Loucy (cell line): ENCODE results near the gene ZNF23.

Experiments
- H2AFZ ChIP-seq: fragments of 200-600 bp; sonication (generic); 2 replicates; pipeline ENCODE4 v1.6.0; 2016; ENCODE audit warnings: antibody characterized with exemption, mild to moderate bottlenecking, low read length, moderate library complexity
- H3F3A ChIP-seq: fragments of 200-600 bp; 2 replicates; pipeline ENCODE4 v1.6.0; 2016; ENCODE audit warnings: antibody characterized with exemption, low read depth, mild to moderate bottlenecking
- H3K27me3 ChIP-seq: fragments of 200-600 bp; sonication (generic); 2 replicates; pipeline ENCODE4 v1.6.1; 2014; ENCODE audit warnings: low read length, mild to moderate bottlenecking; ENCODE audit not compliant: insufficient read depth, poor library complexity, severe bottlenecking
- H3K36me3 ChIP-seq: fragments of 200-600 bp; sonication (generic); 2 replicates; pipeline ENCODE4 v1.6.1; 2016; ENCODE audit warnings: low read length; ENCODE audit not compliant: insufficient read depth
- H3K4me1 ChIP-seq: fragments of 200-600 bp; sonication (generic); 2 replicates; pipeline ENCODE4 v1.5.1; 2014; ENCODE audit warnings: low read length, mild to moderate bottlenecking; ENCODE audit not compliant: insufficient read depth, poor library complexity, severe bottlenecking
- H3K4me2 ChIP-seq: fragments of 200-600 bp; sonication (generic); 2 replicates; pipeline ENCODE4 v1.6.0; 2014; ENCODE audit warnings: antibody characterized with exemption, low read length, low read depth, mild to moderate bottlenecking; ENCODE audit not compliant: poor library complexity, severe bottlenecking
- H3K4me3 ChIP-seq: fragments of 200-600 bp; sonication (generic); 2 replicates; pipeline ENCODE4 v1.5.1; 2014; ENCODE audit warnings: low read length, mild to moderate bottlenecking, mixed read lengths; ENCODE audit not compliant: poor library complexity, severe bottlenecking
- H3K79me2 ChIP-seq: fragments of 200-600 bp; sonication (generic); 2 replicates; pipeline ENCODE4 v1.6.1; 2014; ENCODE audit warnings: low read length; ENCODE audit not compliant: insufficient read depth
- H3K9ac ChIP-seq: fragments of 200-600 bp; sonication (generic); 2 replicates; pipeline ENCODE4 v1.6.0; 2014; ENCODE audit warnings: mild to moderate bottlenecking, low read depth, low read length, moderate library complexity; ENCODE audit not compliant: poor library complexity, severe bottlenecking
- H3K9me2 ChIP-seq: fragments of 200-600 bp; sonication (generic); replicated peaks from 2 replicates; pipeline ENCODE4 v1.6.1; 2016; ENCODE audit warnings: low read depth, low read length, mixed read lengths
- H3K9me3 ChIP-seq: fragments of 200-600 bp; sonication (generic); 2 replicates; pipeline ENCODE4 v1.6.1; 2014; ENCODE audit warnings: mild to moderate bottlenecking, antibody characterized with exemption, low read length, low read depth; ENCODE audit not compliant: insufficient read depth
- H4K20me1 ChIP-seq: fragments of 200-600 bp; sonication (generic); 2 replicates; pipeline ENCODE4 v1.6.0; 2014; ENCODE audit warnings: antibody characterized with exemption, low read length, mild to moderate bottlenecking; ENCODE audit not compliant: insufficient read depth, poor library complexity, severe bottlenecking
- EZH2phosphoT487 ChIP-seq: fragments of 200-600 bp; IDR thresholded peaks from 2 replicates; pipeline ENCODE4 v1.6.1; 2018; ENCODE audit warnings: antibody characterized with exemption, mild to moderate bottlenecking, moderate library complexity, borderline replicate concordance
- TF ChIP-seq, protein P1 (sequence below): fragments of 200-600 bp; sonication (generic); conservative IDR thresholded peaks from 2 replicates; pipeline ENCODE4 v1.5.1; 2014; ENCODE audit warnings: mild to moderate bottlenecking, antibody characterized with exemption, low read length

Gene ZNF23

DNA sequence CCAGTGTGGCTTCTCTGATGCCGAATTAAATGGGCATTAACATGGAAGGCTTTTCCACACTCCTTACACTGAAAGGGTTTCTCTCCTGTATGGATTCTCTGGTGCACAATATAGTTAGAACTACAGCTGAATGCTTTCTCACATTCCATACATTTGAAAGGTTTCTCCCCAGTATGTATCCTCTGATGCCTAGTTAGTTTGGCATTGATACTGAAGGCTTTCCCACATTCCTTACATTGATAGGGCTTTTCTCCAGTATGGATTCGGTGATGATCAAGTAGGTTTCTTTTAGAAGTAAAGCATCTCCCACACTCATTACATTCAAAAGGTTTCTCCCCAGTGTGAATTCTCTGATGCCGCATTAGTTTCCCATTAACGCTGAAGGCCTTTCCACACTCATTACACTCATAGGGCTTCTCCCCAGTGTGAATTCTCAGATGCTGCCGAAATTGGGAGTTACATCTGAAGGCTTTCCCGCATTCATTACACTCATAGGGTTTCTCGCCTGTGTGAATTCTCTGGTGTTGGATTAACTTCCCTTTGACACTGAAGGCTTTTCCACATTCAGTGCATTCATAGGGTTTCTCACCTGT, 13.7 kb downstream of the ZNF23 start:
- Histone ChIP-seq H3K36me3 (peaks cover 21% of the 10 kb centered on the region; the same call in 1 of the 2 replicates), H3K9me2 (no peaks in the 10 kb centered on the region), H2AFZ (no peak overlapping the region), H3K27me3 (no peaks in the 10 kb centered on the region), H3K4me3 (no peak overlapping the region), H3K9ac (no peak overlapping the region), H3K9me3 (peaks cover 32% of the 10 kb centered on the region), H3K4me2 (no peak overlapping the region), H3K4me1 (no peaks in the 10 kb centered on the region), H3K79me2 (no peaks in the 10 kb centered on the region), H4K20me1 (no peaks in the 10 kb centered on the region), H3F3A (no peaks in the 10 kb centered on the region)
- no peak for TF ChIP-seq EZH2phosphoT487
- TF ChIP-seq, protein P1, sequence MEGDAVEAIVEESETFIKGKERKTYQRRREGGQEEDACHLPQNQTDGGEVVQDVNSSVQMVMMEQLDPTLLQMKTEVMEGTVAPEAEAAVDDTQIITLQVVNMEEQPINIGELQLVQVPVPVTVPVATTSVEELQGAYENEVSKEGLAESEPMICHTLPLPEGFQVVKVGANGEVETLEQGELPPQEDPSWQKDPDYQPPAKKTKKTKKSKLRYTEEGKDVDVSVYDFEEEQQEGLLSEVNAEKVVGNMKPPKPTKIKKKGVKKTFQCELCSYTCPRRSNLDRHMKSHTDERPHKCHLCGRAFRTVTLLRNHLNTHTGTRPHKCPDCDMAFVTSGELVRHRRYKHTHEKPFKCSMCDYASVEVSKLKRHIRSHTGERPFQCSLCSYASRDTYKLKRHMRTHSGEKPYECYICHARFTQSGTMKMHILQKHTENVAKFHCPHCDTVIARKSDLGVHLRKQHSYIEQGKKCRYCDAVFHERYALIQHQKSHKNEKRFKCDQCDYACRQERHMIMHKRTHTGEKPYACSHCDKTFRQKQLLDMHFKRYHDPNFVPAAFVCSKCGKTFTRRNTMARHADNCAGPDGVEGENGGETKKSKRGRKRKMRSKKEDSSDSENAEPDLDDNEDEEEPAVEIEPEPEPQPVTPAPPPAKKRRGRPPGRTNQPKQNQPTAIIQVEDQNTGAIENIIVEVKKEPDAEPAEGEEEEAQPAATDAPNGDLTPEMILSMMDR, result no peak

DNA sequence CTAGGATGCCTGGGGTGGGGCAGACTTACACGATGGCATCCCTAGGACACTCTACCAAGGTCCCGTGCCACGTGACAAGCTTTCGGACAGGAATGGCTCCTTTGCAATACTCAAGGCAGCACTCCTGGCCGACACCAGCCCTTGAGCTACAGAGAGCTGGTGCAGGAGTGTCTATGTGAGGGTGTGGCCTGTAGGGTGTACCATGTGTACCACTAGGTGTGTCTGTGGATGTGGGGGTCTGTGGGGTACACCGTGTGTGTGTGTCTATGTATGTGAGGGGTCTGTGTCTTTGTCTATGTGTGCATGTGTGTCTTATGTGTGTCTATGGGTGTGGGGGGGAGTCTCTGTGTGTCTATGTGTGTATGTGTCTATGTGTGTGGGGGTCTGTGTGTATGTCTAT, 18.3 kb downstream of the ZNF23 start:
- no peak overlapping the region for H3K9ac ChIP-seq
- H3K9me3 ChIP-seq, result peaks cover 16% of the 10 kb centered on the region; the same call in 1 of the 2 replicates

DNA sequence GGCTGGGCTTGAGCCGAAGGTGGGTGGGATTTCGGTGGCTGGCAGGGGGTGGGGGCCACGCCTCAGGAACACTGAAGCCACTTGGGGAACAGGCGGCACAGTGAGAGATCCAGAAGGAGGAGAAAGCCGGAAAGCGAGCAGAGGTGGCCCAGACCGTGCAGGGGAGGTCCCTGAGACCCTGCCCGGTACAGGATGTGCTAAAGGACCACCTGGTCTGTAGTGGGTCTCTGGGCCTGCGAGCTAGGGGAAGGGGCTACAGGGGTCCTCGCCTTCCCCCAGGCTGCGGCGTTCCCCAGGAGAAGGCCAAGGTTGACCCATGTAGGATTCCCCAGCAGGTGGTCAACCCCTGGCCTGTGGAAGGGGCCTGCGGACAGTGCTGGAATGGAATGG, 20.0 kb downstream of the ZNF23 start, which contains the start of gene TLE7:
TSS of gene TLE7 (minus strand) at position 4 of the 390 bp plus-strand sequence. CDS start 8,730 bp downstream, outside the sequence.
- Histone ChIP-seq H3K4me3 (no peak within 1 kb of the TSS), H3K9me3 (0 out of 2 replicates have a peak, but pooled peaks cover 4% of the 10 kb centered on the region), H3K9ac (no peak within 1 kb of the TSS), H3K9me2 (no peaks in the 10 kb centered on the region), H3K27me3 (no peaks in the 10 kb centered on the region), H3K4me2 (no peak within 1 kb of the TSS), H2AFZ (no peak within 1 kb of the TSS), H3K36me3 (no peaks in the 10 kb centered on the region), H3K79me2 (no peaks in the 10 kb centered on the region), H3K4me1 (no peaks in the 10 kb centered on the region), H3F3A (no peaks in the 10 kb centered on the region), H4K20me1 (no peaks in the 10 kb centered on the region)
- TF ChIP-seq EZH2phosphoT487, result no peak
- TF ChIP-seq, protein P1, result no peak

More for the DNA sequence above, 18.3 kb downstream of the ZNF23 start:
- no peaks in the 10 kb centered on the region for H3F3A ChIP-seq
- no peak overlapping the region for H2AFZ ChIP-seq
- peaks cover 8% of the 10 kb centered on the region; the same call in 1 of the 2 replicates for H3K36me3 ChIP-seq
- no peaks in the 10 kb centered on the region for H3K4me1 ChIP-seq
- H3K9me2 ChIP-seq, result no peaks in the 10 kb centered on the region
- no peak overlapping the region for H3K4me2 ChIP-seq
- TF ChIP-seq, protein P1, result no peak
- no peak for TF ChIP-seq EZH2phosphoT487
- no peaks in the 10 kb centered on the region for H4K20me1 ChIP-seq
- H3K27me3 ChIP-seq, result no peaks in the 10 kb centered on the region
- no peak overlapping the region for H3K4me3 ChIP-seq
- H3K79me2 ChIP-seq, result no peaks in the 10 kb centered on the region
